Tibial nerve (tissue), 3 donors: Measurements from ENCODE around the gene ABCA7.

Experiments used
- POLR2A ChIP-seq, 2 donors: fragments of 450-650 bp; IDR thresholded peaks; one replicate each; pipeline ENCODE4 v1.6.1; 2017; ENCODE audit warnings: antibody characterized with exemption in 2 of 2, mild to moderate bottlenecking in 2 of 2, moderate library complexity in 2 of 2
- TF ChIP-seq, protein P1 (sequence below), 5 experiments: fragments of 200-600 bp in 3 of 5; fragments of 450-650 bp in 2 of 5; sonication (generic) in 3 of 5; IDR thresholded peaks; one replicate each; pipeline ENCODE4 v1.5.1; 2016 to 2019; ENCODE audit warnings: antibody characterized with exemption in 5 of 5, mild to moderate bottlenecking in 3 of 5, moderate library complexity in 2 of 5

DNA sequence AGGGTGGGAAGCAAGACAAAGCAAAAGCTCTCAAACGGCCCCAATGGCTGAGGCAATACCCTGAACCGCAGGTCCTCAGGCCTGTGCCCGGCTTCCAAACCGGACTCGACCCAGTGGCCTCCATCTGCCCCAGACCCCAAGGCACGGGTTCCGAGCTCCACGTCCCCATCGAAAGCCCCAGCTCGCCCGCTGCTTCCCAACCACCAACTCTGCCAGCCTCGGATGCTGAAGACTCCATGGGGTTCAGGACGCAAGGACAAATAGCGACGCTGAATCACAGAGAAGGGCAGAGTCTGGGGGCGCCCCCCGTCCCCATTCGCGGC is 54.7 kb downstream of the ABCA7 start:
- no peak for TF ChIP-seq POLR2A (IDR thresholded peaks at IDR 0.05)
- TF ChIP-seq, protein P1, sequence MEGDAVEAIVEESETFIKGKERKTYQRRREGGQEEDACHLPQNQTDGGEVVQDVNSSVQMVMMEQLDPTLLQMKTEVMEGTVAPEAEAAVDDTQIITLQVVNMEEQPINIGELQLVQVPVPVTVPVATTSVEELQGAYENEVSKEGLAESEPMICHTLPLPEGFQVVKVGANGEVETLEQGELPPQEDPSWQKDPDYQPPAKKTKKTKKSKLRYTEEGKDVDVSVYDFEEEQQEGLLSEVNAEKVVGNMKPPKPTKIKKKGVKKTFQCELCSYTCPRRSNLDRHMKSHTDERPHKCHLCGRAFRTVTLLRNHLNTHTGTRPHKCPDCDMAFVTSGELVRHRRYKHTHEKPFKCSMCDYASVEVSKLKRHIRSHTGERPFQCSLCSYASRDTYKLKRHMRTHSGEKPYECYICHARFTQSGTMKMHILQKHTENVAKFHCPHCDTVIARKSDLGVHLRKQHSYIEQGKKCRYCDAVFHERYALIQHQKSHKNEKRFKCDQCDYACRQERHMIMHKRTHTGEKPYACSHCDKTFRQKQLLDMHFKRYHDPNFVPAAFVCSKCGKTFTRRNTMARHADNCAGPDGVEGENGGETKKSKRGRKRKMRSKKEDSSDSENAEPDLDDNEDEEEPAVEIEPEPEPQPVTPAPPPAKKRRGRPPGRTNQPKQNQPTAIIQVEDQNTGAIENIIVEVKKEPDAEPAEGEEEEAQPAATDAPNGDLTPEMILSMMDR (IDR thresholded peaks at IDR 0.05) = no peak
